Gastroesophageal sphincter (tissue), 3 donors: ENCODE measurements around the gene AEBP1.

ENCODE experiments used
- CTCF ChIP-seq, 4 experiments: fragments of 200-600 bp in 2 of 4; fragments of 450-650 bp in 2 of 4; sonication (generic) in 1 of 4; IDR thresholded peaks; one replicate each; pipeline ENCODE4 v1.5.1; 2017 to 2019; ENCODE audit warnings: antibody characterized with exemption in 4 of 4, mild to moderate bottlenecking in 2 of 4, moderate library complexity in 2 of 4
- EP300 ChIP-seq: sonication (generic); formaldehyde crosslinking; IDR thresholded peaks from one replicate; pipeline ENCODE4 v1.6.1; 2017; ENCODE audit warnings: antibody characterized with exemption, mild to moderate bottlenecking
- POLR2A ChIP-seq, 2 donors: fragments of 450-650 bp; IDR thresholded peaks; one replicate each; pipeline ENCODE4 v1.6.1; 2017; ENCODE audit warnings: antibody characterized with exemption in 2 of 2, mild to moderate bottlenecking in 2 of 2, moderate library complexity in 1 of 2
- POLR2AphosphoS5 ChIP-seq: sonication (generic); formaldehyde crosslinking; IDR thresholded peaks from one replicate; pipeline ENCODE4 v1.6.1; 2017; ENCODE audit warnings: antibody characterized with exemption

GRCh38 chr7:44056681-44057080, 47.5 kb upstream of the AEBP1 start:
- TF ChIP-seq POLR2AphosphoS5 (no peak), CTCF (IDR thresholded peaks at IDR 0.05) (no peak), POLR2A (IDR thresholded peaks at IDR 0.05) (no peak), EP300 (no peak)
